PC-3 (cell line): Measurements from ENCODE around the gene ARHGEF26. TPM values are rescaled to one million over a fixed set of nuclear protein-coding genes. Genes with fewer than 3 reads are reported as not detected.

ENCODE experiments used
- ATAC-seq: fragments of 200-7000 bp; cut with Tn5 transposase; 2 replicates; pipeline ENCODE4 v1.9.1; 2020; ENCODE audit warnings: mild to moderate bottlenecking, moderate library complexity
- BruUV-seq: library from RNA; stranded (reverse); fragments of 400-500 nt; replicated peaks from 2 replicates; lab custom pipeline; 2021; lab: Mats Ljungman, UMichigan
- CTCF ChIA-PET: fragments of 300-600 bp; sonication (Branson Sonifier 250); formaldehyde crosslinking; loops from one replicate; lab custom pipeline; 2022; ENCODE audit warnings: antibody characterized with exemption; lab: Charles Lee
- POLR2A ChIA-PET: fragments of 300-600 bp; sonication (Branson Sonifier 250); formaldehyde crosslinking; loops from one replicate; lab custom pipeline; 2022; ENCODE audit warnings: antibody characterized with exemption; ENCODE audit not compliant: unreplicated experiment; lab: Charles Lee
- DNase-seq: peaks from one replicate; pipeline ENCODE4 v3.0.0-alpha.2; 2015
- H2AFZ ChIP-seq: fragments of 300-600 bp; sonication (generic); 2 replicates; pipeline ENCODE4 v1.6.0; 2016; ENCODE audit warnings: antibody characterized with exemption, low read length
- H3F3A ChIP-seq: fragments of 300-600 bp; sonication (generic); one replicate; pipeline ENCODE4 v1.6.0; 2017; ENCODE audit warnings: antibody characterized with exemption, low read length, control low read depth, mild to moderate bottlenecking; ENCODE audit not compliant: unreplicated experiment
- H3K27ac ChIP-seq: fragments of 300-600 bp; sonication (generic); 2 replicates; pipeline ENCODE4 v1.5.1; 2016; ENCODE audit warnings: mild to moderate bottlenecking, low read length
- H3K27me3 ChIP-seq: fragments of 300-600 bp; sonication (generic); 2 replicates; pipeline ENCODE4 v1.6.1; 2016; ENCODE audit warnings: low read length, mixed read lengths
- H3K36me3 ChIP-seq: fragments of 300-600 bp; sonication (generic); 2 replicates; pipeline ENCODE4 v1.6.1; 2016; ENCODE audit warnings: low read depth, mixed run types, low read length, mixed read lengths
- H3K4me1 ChIP-seq: fragments of 300-600 bp; sonication (generic); 2 replicates; pipeline ENCODE4 v1.5.1; 2016; ENCODE audit warnings: low read length; ENCODE audit not compliant: insufficient read depth
- H3K4me2 ChIP-seq: fragments of 300-600 bp; sonication (generic); 2 replicates; pipeline ENCODE4 v1.6.0; 2016; ENCODE audit warnings: low read length
- H3K4me3 ChIP-seq: fragments of 300-600 bp; sonication (generic); 2 replicates; pipeline ENCODE4 v1.5.1; 2016; ENCODE audit warnings: mild to moderate bottlenecking, low read length, mixed read lengths
- H3K79me2 ChIP-seq: fragments of 300-600 bp; sonication (generic); 2 replicates; pipeline ENCODE4 v1.6.1; 2017; ENCODE audit warnings: low read length, mixed read lengths
- H3K9ac ChIP-seq: fragments of 300-600 bp; sonication (generic); 2 replicates; pipeline ENCODE4 v1.6.0; 2016; ENCODE audit warnings: mild to moderate bottlenecking, low read length
- H3K9me2 ChIP-seq: fragments of 300-600 bp; sonication (generic); replicated peaks from 2 replicates; pipeline ENCODE4 v1.6.1; 2016; ENCODE audit warnings: mixed run types, low read length, mixed read lengths
- H3K9me3 ChIP-seq: fragments of 300-600 bp; sonication (generic); 2 replicates; pipeline ENCODE4 v1.6.1; 2016; ENCODE audit warnings: low read length, mixed read lengths
- H4K20me1 ChIP-seq: fragments of 300-600 bp; sonication (generic); 2 replicates; pipeline ENCODE4 v1.6.1; 2016; ENCODE audit warnings: low read length, mixed read lengths
- CTCF ChIP-seq: fragments of 300-600 bp; sonication (generic); conservative IDR thresholded peaks from 2 replicates; pipeline ENCODE4 v1.5.1; 2017; ENCODE audit warnings: antibody characterized with exemption, low read depth, mild to moderate bottlenecking, low read length
- EZH2 ChIP-seq: fragments of 300-600 bp; sonication (generic); IDR thresholded peaks from one replicate; pipeline ENCODE4 v1.6.1; 2017; ENCODE audit warnings: antibody characterized with exemption, mild to moderate bottlenecking, low read length; ENCODE audit not compliant: unreplicated experiment
- EZH2phosphoT487 ChIP-seq: fragments of 300-600 bp; sonication (generic); IDR thresholded peaks from 2 replicates; pipeline ENCODE4 v1.6.1; 2018; ENCODE audit warnings: mild to moderate bottlenecking, antibody characterized with exemption, low read length, borderline replicate concordance
- intact Hi-C: fragments of 100-400 bp; cut with micrococcal nuclease; formaldehyde crosslinking; loops from 2 replicates; pipeline ENCODE4 v1.9.0; 2023
- total RNA-seq: library from RNA; depleted of rRNA; stranded (reverse); fragments of >200 nt; gene quantifications from 2 replicates; pipeline ENCODE4 v1.2.3, GENCODE V29; 2014

The ARHGEF26 gene
- total RNA-seq, 1 experiment from 2014 or later = 5.0 TPM

GRCh38 chr3:154182322-154182922 lies 61.2 kb downstream of the ARHGEF26 start:
- Histone ChIP-seq H3K4me3 (no peak overlapping the region), H4K20me1 (no peaks in the 10 kb centered on the region), H3K9me2 (no peaks in the 10 kb centered on the region), H3K4me2 (no peak overlapping the region), H3K27me3 (no peaks in the 10 kb centered on the region), H2AFZ (no peak overlapping the region), H3K27ac (no peak overlapping the region), H3F3A (no peaks in the 10 kb centered on the region), H3K9me3 (no peaks in the 10 kb centered on the region), H3K4me1 (no peaks in the 10 kb centered on the region), H3K9ac (no peak overlapping the region), H3K79me2 (no peaks in the 10 kb centered on the region), H3K36me3 (no peaks in the 10 kb centered on the region)
- ChIA-PET POLR2A (no interaction called here), CTCF (no interaction called here)
- DNase-seq = no peak
- intact Hi-C loops = no loop called here
- no peak for ATAC-seq
- no peak for TF ChIP-seq EZH2
- BruUV-seq = no TSS peak

DNA sequence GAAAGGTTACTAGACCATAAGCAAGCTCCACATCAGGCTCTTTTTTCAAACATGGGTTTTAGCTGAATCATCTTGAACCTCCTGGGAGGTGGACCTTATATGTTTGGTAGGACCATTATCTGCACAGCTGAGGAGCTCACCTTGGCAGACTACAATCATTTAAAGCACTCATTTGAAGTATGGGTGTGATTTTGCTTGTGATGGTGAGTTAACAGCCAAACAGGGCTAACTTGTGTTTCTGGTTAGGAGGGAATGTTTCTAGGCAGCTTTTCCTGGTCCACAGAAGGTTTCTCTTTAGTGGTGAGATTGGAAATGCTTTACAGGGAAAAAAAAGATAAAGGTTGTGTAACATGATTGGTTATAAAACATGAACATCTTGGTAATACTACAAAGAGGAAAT lies 61.8 kb downstream of the ARHGEF26 start:
- no peaks in the 10 kb centered on the region for H3K9me2 ChIP-seq
- H3K4me3 ChIP-seq = no peak overlapping the region
- no peak overlapping the region for H3K27ac ChIP-seq
- no peaks in the 10 kb centered on the region for H4K20me1 ChIP-seq
- no peak for DNase-seq
- no peak overlapping the region for H2AFZ ChIP-seq
- no peaks in the 10 kb centered on the region for H3F3A ChIP-seq
- no TSS peak for BruUV-seq
- no peaks in the 10 kb centered on the region for H3K9me3 ChIP-seq
- H3K27me3 ChIP-seq = no peaks in the 10 kb centered on the region
- ATAC-seq = no peak
- H3K36me3 ChIP-seq = no peaks in the 10 kb centered on the region
- TF ChIP-seq CTCF (no peak), EZH2 (no peak), EZH2phosphoT487 (no peak)
- ChIA-PET POLR2A (no interaction called here), CTCF (no interaction called here)
- H3K9ac ChIP-seq = no peak overlapping the region
- no peak overlapping the region for H3K4me2 ChIP-seq
- intact Hi-C loops = no loop called here
- no peaks in the 10 kb centered on the region for H3K4me1 ChIP-seq
- no peaks in the 10 kb centered on the region for H3K79me2 ChIP-seq

DNA sequence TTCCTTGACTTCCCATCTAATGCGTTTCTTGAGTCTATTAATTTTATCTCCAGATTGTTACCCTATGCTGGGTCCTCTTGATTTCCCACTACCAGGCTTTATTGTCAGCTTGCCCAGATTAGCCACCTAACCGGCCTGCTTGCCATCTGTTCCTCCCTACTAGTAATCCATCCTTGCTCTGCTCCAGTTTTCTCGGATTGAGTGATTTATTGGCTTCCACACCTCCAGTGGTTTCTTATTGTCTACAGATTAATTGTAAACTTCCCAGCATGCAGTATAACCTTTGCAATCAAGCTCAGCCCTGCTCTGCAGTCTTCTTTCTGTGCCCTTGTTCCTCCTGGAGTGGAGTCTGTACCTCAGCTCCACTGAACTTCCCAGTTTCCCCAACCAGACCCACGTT lies 63.4 kb downstream of the ARHGEF26 start:
- Histone ChIP-seq H3F3A (no peaks in the 10 kb centered on the region), H3K4me2 (no peak overlapping the region), H3K9ac (no peak overlapping the region), H3K4me3 (no peak overlapping the region), H3K79me2 (no peaks in the 10 kb centered on the region), H4K20me1 (no peaks in the 10 kb centered on the region), H3K9me2 (no peaks in the 10 kb centered on the region), H3K36me3 (no peaks in the 10 kb centered on the region), H2AFZ (no peak overlapping the region), H3K27ac (no peak overlapping the region), H3K9me3 (no peaks in the 10 kb centered on the region), H3K4me1 (no peaks in the 10 kb centered on the region), H3K27me3 (no peaks in the 10 kb centered on the region)
- no peak for DNase-seq
- intact Hi-C loops = no loop called here
- POLR2A ChIA-PET = interaction anchor here (0.6 kb wide), 1 partner anchor 64 kb away, joined by 6 read pairs; the partner anchor contains the start of gene ARHGEF26
- ATAC-seq = no peak
- no TSS peak for BruUV-seq
- no peak for TF ChIP-seq CTCF
- no peak for TF ChIP-seq EZH2
- TF ChIP-seq EZH2phosphoT487 = no peak
- CTCF ChIA-PET = no interaction called here
